Cardiac muscle cell (in vitro differentiated cells and primary cell): Measurements from ENCODE around the gene NEU1. TPM values are rescaled to one million over a fixed set of nuclear protein-coding genes. Genes with fewer than 3 reads are reported as not detected.

Source experiments
- DNase-seq, 2 donors: peaks; one replicate each; pipeline versions ENCODE4 v3.0.0 to v3.0.0-alpha.2; 2010 to 2017; ENCODE audit warnings: low read depth in 1 of 2, low spot score in 1 of 2
- H3K27ac ChIP-seq: fragments of 200-600 bp; sonication (generic); 2 replicates; pipeline ENCODE4 v1.5.1; 2016
- H3K27me3 ChIP-seq: fragments of 200-600 bp; sonication (generic); 2 replicates; pipeline ENCODE4 v1.6.0; 2016; ENCODE audit warnings: control low read depth
- H3K36me3 ChIP-seq: fragments of 200-600 bp; sonication (generic); 2 replicates; pipeline ENCODE4 v1.5.1; 2016; ENCODE audit warnings: control low read depth
- H3K4me1 ChIP-seq: fragments of 200-600 bp; sonication (generic); 2 replicates; pipeline ENCODE4 v1.8.1; 2017; ENCODE audit warnings: low read depth, mild to moderate bottlenecking, mixed run types
- H3K4me3 ChIP-seq: fragments of 200-600 bp; sonication (generic); 2 replicates; pipeline ENCODE4 v1.5.1; 2016; ENCODE audit warnings: mild to moderate bottlenecking
- H3K9me3 ChIP-seq: fragments of 200-600 bp; sonication (generic); 2 replicates; pipeline ENCODE4 v1.5.1; 2017; ENCODE audit warnings: low read depth, mild to moderate bottlenecking, control low read depth
- CTCF ChIP-seq: IDR thresholded peaks from 2 replicates; pipeline ENCODE4 v1.5.1; 2012; ENCODE audit warnings: low read depth, mild to moderate bottlenecking, low read length
- polyA plus RNA-seq: library from polyadenylated mRNA; unstranded; fragments of >200 nt; fragmentation: Nextera tagmentation; extraction: Ambion mirVana; gene quantifications from 2 replicates; pipeline ENCODE4 v1.2.1, GENCODE V29; 2016
- total RNA-seq: library from RNA; depleted of rRNA; stranded (reverse); fragments of >200 nt; gene quantifications from 2 replicates; pipeline ENCODE4 v1.2.3, GENCODE V29; 2016

Gene NEU1
- total and polyA plus RNA-seq, 2 experiments from 2014 or later = 26.6 to 27.6 TPM

- no peak overlapping the region for H3K27ac ChIP-seq
- H3K9me3 ChIP-seq = no peaks in the 10 kb centered on the region
- no peaks in the 10 kb centered on the region for H3K27me3 ChIP-seq
- no peak for TF ChIP-seq CTCF
- H3K4me1 ChIP-seq = no peaks in the 10 kb centered on the region
- H3K4me3 ChIP-seq = no peak overlapping the region
- no peak for DNase-seq
- peaks cover 72% of the 10 kb centered on the region for H3K36me3 ChIP-seq
Observed at GRCh38 chr6:31887173-31888007, 24.8 kb upstream of the NEU1 start.

GRCh38 chr6:31886541-31886991 lies 23.9 kb upstream of the NEU1 start:
- Histone ChIP-seq H3K27ac (no peak overlapping the region), H3K4me1 (no peaks in the 10 kb centered on the region), H3K36me3 (peaks cover 76% of the 10 kb centered on the region), H3K9me3 (no peaks in the 10 kb centered on the region), H3K4me3 (no peak overlapping the region), H3K27me3 (no peaks in the 10 kb centered on the region)
- DNase-seq = no peak
- no peak for TF ChIP-seq CTCF

GRCh38 chr6:31884528-31885035 lies 22.0 kb upstream of the NEU1 start:
- Histone ChIP-seq H3K27ac (no peak overlapping the region), H3K4me3 (no peak overlapping the region), H3K36me3 (peaks cover 82% of the 10 kb centered on the region), H3K4me1 (no peaks in the 10 kb centered on the region), H3K9me3 (no peaks in the 10 kb centered on the region), H3K27me3 (no peaks in the 10 kb centered on the region)
- no peak for TF ChIP-seq CTCF
- no peak for DNase-seq

GRCh38 chr6:31883676-31884075 lies 21.1 kb upstream of the NEU1 start:
- no peak for TF ChIP-seq CTCF
- H3K27me3 ChIP-seq = no peaks in the 10 kb centered on the region
- peaks cover 74% of the 10 kb centered on the region for H3K36me3 ChIP-seq

GRCh38 chr6:31882344-31882743 lies 19.7 kb upstream of the NEU1 start:
- H3K4me1 ChIP-seq = no peaks in the 10 kb centered on the region
- no peaks in the 10 kb centered on the region for H3K27me3 ChIP-seq
- peaks cover 62% of the 10 kb centered on the region for H3K36me3 ChIP-seq
- no peaks in the 10 kb centered on the region for H3K9me3 ChIP-seq
- no peak overlapping the region for H3K27ac ChIP-seq
- no peak overlapping the region for H3K4me3 ChIP-seq
- no peak for TF ChIP-seq CTCF
- DNase-seq = peak in 1 of 2 donors; percentile 39

More at GRCh38 chr6:31883676-31884075, 21.1 kb upstream of the NEU1 start:
- H3K27ac ChIP-seq = no peak overlapping the region
- H3K4me1 ChIP-seq = no peaks in the 10 kb centered on the region
- no peak overlapping the region for H3K4me3 ChIP-seq
- DNase-seq = no peak
- no peaks in the 10 kb centered on the region for H3K9me3 ChIP-seq
